Uterus (tissue), 2 donors: Measurements from ENCODE around the gene RXRG.

ENCODE experiments used
- CTCF ChIP-seq, 4 experiments: fragments of 200-600 bp in 2 of 4; fragments of 450-650 bp in 2 of 4; sonication (generic) in 2 of 4; IDR thresholded peaks; one replicate each; pipeline ENCODE4 v1.5.1; 2016 to 2019; ENCODE audit warnings: antibody characterized with exemption in 4 of 4, mild to moderate bottlenecking in 2 of 4, moderate library complexity in 1 of 4
- POLR2A ChIP-seq, 2 donors: fragments of 450-650 bp; IDR thresholded peaks; one replicate each; pipeline ENCODE4 v1.6.1; 2016; ENCODE audit warnings: antibody characterized with exemption in 2 of 2, mild to moderate bottlenecking in 1 of 2, moderate library complexity in 1 of 2

DNA sequence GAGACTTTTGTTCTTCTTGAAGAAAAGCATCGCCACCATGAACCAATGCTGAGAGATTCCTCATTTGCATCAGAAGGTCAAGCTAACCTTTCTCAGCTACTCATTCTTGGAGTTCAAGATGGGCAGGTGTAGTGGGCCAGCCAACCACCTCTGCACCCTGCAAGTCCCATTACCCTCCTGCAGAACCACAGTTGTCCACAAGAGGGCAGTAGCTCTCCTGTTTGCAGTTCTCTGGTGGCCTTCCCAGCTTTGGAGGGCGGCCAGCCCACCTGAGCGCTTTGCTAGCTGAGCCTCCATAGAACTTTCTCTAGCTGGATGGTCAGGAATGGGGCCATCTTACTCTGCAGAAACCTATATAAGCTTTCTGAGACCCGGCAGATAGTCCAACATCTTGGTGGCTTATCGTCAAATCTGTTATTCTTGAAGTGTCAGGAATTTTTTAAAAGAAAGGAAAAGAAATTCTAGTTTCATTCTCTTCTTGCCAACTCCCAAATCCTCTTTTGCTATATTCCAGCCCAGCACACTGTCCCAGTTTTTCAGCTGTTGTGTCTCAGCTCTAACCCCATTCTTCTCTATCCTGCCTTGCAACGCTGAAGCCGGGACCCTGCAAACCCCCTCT lies 77.4 kb downstream of the RXRG start:
- TF ChIP-seq CTCF (IDR thresholded peaks at IDR 0.05) (peak; percentile 76 to 91 (median 87)), POLR2A (IDR thresholded peaks at IDR 0.05) (no peak)
